ENCODE results near the gene IL31RA. TPM values are rescaled to one million over a fixed set of nuclear protein-coding genes. Genes with fewer than 3 reads are reported as not detected.

Gene IL31RA
- total and polyA plus RNA-seq, 3 experiments from 2014 or later: not detected

- Mint-ChIP-seq H3K4me3 (no peak overlapping the region), H3K4me1 (no peaks in the 10 kb centered on the region), H3K27me3 (peaks cover 6 to 17% of the 10 kb centered on the region in 2 donors), H3K9me3 (no peaks in the 10 kb centered on the region), H3K36me3 (peaks cover 0 to 2% (median 0%) of the 10 kb centered on the region in 3 donors), H3K27ac (no peak overlapping the region)
- POLR2A ChIA-PET: no interaction called here
- CTCF ChIA-PET: no interaction called here
- Histone ChIP-seq H3K36me3 (ENCODE audit: insufficient read depth, low read length) (no peaks in the 10 kb centered on the region), H3K4me1 (ENCODE audit: insufficient read depth, low read length) (no peaks in the 10 kb centered on the region), H3K9me3 (ENCODE audit: low read length) (no peaks in the 10 kb centered on the region), H3K27me3 (ENCODE audit: insufficient read depth, low read length, poor library complexity, severe bottlenecking) (no peaks in the 10 kb centered on the region), H3K27ac (ENCODE audit: low read depth, low read length) (no peak overlapping the region), H3K4me3 (ENCODE audit: low read length) (no peak overlapping the region)
- DNase-seq: no peak
These were observed 21.2 kb upstream of the IL31RA start for GRCh38 chr5:55829956-55830355.

GRCh38 chr5:55832446-55832845 lies 18.7 kb upstream of the IL31RA start:
- Mint-ChIP-seq H3K27me3 (peaks cover 0 to 4% of the 10 kb centered on the region in 2 donors), H3K36me3 (peaks cover 0 to 2% (median 0%) of the 10 kb centered on the region in 3 donors), H3K9me3 (no peaks in the 10 kb centered on the region), H3K27ac (no peak overlapping the region), H3K4me1 (no peaks in the 10 kb centered on the region), H3K4me3 (no peak overlapping the region)
- DNase-seq: no peak
- no peaks in the 10 kb centered on the region for H3K4me1 ChIP-seq (ENCODE audit: insufficient read depth, low read length)
- H3K27me3 ChIP-seq (ENCODE audit: insufficient read depth, low read length, poor library complexity, severe bottlenecking): no peaks in the 10 kb centered on the region
- no peak overlapping the region for H3K4me3 ChIP-seq (ENCODE audit: low read length)
- no peak overlapping the region for H3K27ac ChIP-seq (ENCODE audit: low read depth, low read length)
- CTCF ChIA-PET: no interaction called here
- H3K36me3 ChIP-seq (ENCODE audit: insufficient read depth, low read length): no peaks in the 10 kb centered on the region
- POLR2A ChIA-PET: no interaction called here
- H3K9me3 ChIP-seq (ENCODE audit: low read length): no peaks in the 10 kb centered on the region

- Mint-ChIP-seq H3K4me1 (no peaks in the 10 kb centered on the region), H3K27ac (no peak overlapping the region), H3K36me3 (peaks cover 0 to 2% (median 0%) of the 10 kb centered on the region in 3 donors), H3K9me3 (no peaks in the 10 kb centered on the region), H3K4me3 (no peak overlapping the region), H3K27me3 (peaks cover 0 to 4% of the 10 kb centered on the region in 2 donors)
- Histone ChIP-seq H3K4me1 (ENCODE audit: insufficient read depth, low read length) (no peaks in the 10 kb centered on the region), H3K4me3 (ENCODE audit: low read length) (no peak overlapping the region), H3K9me3 (ENCODE audit: low read length) (no peaks in the 10 kb centered on the region), H3K27ac (ENCODE audit: low read depth, low read length) (no peak overlapping the region), H3K36me3 (ENCODE audit: insufficient read depth, low read length) (no peaks in the 10 kb centered on the region), H3K27me3 (ENCODE audit: insufficient read depth, low read length, poor library complexity, severe bottlenecking) (no peaks in the 10 kb centered on the region)
- no peak for DNase-seq
- POLR2A ChIA-PET: no interaction called here
- CTCF ChIA-PET: no interaction called here
These were observed 15.0 kb upstream of the IL31RA start for GRCh38 chr5:55836191-55836590.

GRCh38 chr5:55841976-55842375 lies 9.2 kb upstream of the IL31RA start:
- ChIA-PET POLR2A (no interaction called here), CTCF (no interaction called here)
- no peak overlapping the region for H3K27ac ChIP-seq (ENCODE audit: low read depth, low read length)
- DNase-seq: no peak
- no peak overlapping the region for H3K4me3 Mint-ChIP-seq
- H3K4me1 Mint-ChIP-seq: no peaks in the 10 kb centered on the region
- H3K36me3 ChIP-seq (ENCODE audit: insufficient read depth, low read length): no peaks in the 10 kb centered on the region
- no peaks in the 10 kb centered on the region for H3K4me1 ChIP-seq (ENCODE audit: insufficient read depth, low read length)
- H3K27me3 Mint-ChIP-seq: peaks cover 5 to 9% of the 10 kb centered on the region in 2 donors
- no peak overlapping the region for H3K27ac Mint-ChIP-seq
- H3K9me3 ChIP-seq (ENCODE audit: low read length): no peaks in the 10 kb centered on the region
- no peak overlapping the region for H3K4me3 ChIP-seq (ENCODE audit: low read length)
- no peaks in the 10 kb centered on the region for H3K27me3 ChIP-seq (ENCODE audit: insufficient read depth, low read length, poor library complexity, severe bottlenecking)
- H3K9me3 Mint-ChIP-seq: peaks cover 0 to 8% (median 5%) of the 10 kb centered on the region in 5 donors
- peaks cover 0 to 2% (median 0%) of the 10 kb centered on the region in 3 donors for H3K36me3 Mint-ChIP-seq

GRCh38 chr5:55847837-55848236 lies 3.3 kb upstream of the IL31RA start:
- ChIA-PET CTCF (no interaction called here), POLR2A (no interaction called here)
- H3K4me3 ChIP-seq (ENCODE audit: low read length): no peak overlapping the region
- H3K27ac Mint-ChIP-seq: no peak overlapping the region
- peaks cover 0 to 8% (median 5%) of the 10 kb centered on the region in 5 donors for H3K9me3 Mint-ChIP-seq
- H3K4me3 Mint-ChIP-seq: no peak overlapping the region
- H3K36me3 ChIP-seq (ENCODE audit: insufficient read depth, low read length): no peaks in the 10 kb centered on the region
- peaks cover 3 to 15% (median 4%) of the 10 kb centered on the region in 3 donors for H3K4me1 Mint-ChIP-seq
- no peak for DNase-seq
- H3K4me1 ChIP-seq (ENCODE audit: insufficient read depth, low read length): no peaks in the 10 kb centered on the region
- H3K9me3 ChIP-seq (ENCODE audit: low read length): no peaks in the 10 kb centered on the region
- peaks cover 12 to 38% of the 10 kb centered on the region in 2 donors for H3K27me3 Mint-ChIP-seq
- H3K27ac ChIP-seq (ENCODE audit: low read depth, low read length): no peak overlapping the region
- H3K36me3 Mint-ChIP-seq: peaks cover 0 to 6% (median 1%) of the 10 kb centered on the region in 3 donors
- peaks cover 5% of the 10 kb centered on the region for H3K27me3 ChIP-seq (ENCODE audit: insufficient read depth, low read length, poor library complexity, severe bottlenecking)

- Mint-ChIP-seq H3K27ac (peak overlapping the region in 1 of 8 donors; percentile 73), H3K4me1 (peaks cover 3 to 15% (median 4%) of the 10 kb centered on the region in 3 donors), H3K9me3 (peaks cover 0 to 8% (median 4%) of the 10 kb centered on the region in 5 donors), H3K36me3 (peaks cover 0 to 6% (median 1%) of the 10 kb centered on the region in 3 donors), H3K27me3 (peaks cover 12 to 43% of the 10 kb centered on the region in 2 donors), H3K4me3 (no peak overlapping the region)
- Histone ChIP-seq H3K27me3 (ENCODE audit: insufficient read depth, low read length, poor library complexity, severe bottlenecking) (peaks cover 5% of the 10 kb centered on the region), H3K36me3 (ENCODE audit: insufficient read depth, low read length) (no peaks in the 10 kb centered on the region), H3K9me3 (ENCODE audit: low read length) (no peaks in the 10 kb centered on the region), H3K4me3 (ENCODE audit: low read length) (no peak overlapping the region), H3K4me1 (ENCODE audit: insufficient read depth, low read length) (no peaks in the 10 kb centered on the region), H3K27ac (ENCODE audit: low read depth, low read length) (no peak overlapping the region)
- DNase-seq: peak in 1 of 5 donors; percentile 7
- CTCF ChIA-PET: no interaction called here
- POLR2A ChIA-PET: no interaction called here
These were observed 2.4 kb upstream of the IL31RA start for GRCh38 chr5:55848783-55849182.

- ChIA-PET POLR2A (no interaction called here), CTCF (no interaction called here)
- peaks cover 14% of the 10 kb centered on the region for H3K4me1 ChIP-seq (ENCODE audit: insufficient read depth, low read length)
- H3K36me3 ChIP-seq (ENCODE audit: insufficient read depth, low read length): no peaks in the 10 kb centered on the region
- no peak overlapping the region for H3K27ac ChIP-seq (ENCODE audit: low read depth, low read length)
- no peak for DNase-seq
- Mint-ChIP-seq H3K27ac (no peak overlapping the region), H3K4me1 (peaks cover 17 to 31% (median 19%) of the 10 kb centered on the region in 3 donors), H3K27me3 (peaks cover 7 to 40% of the 10 kb centered on the region in 2 donors), H3K4me3 (no peak overlapping the region), H3K9me3 (no peaks in the 10 kb centered on the region), H3K36me3 (peaks cover 0 to 6% (median 1%) of the 10 kb centered on the region in 3 donors)
- no peak overlapping the region for H3K4me3 ChIP-seq (ENCODE audit: low read length)
- no peaks in the 10 kb centered on the region for H3K9me3 ChIP-seq (ENCODE audit: low read length)
- peaks cover 5% of the 10 kb centered on the region for H3K27me3 ChIP-seq (ENCODE audit: insufficient read depth, low read length, poor library complexity, severe bottlenecking)
These were observed 470 bp downstream of the IL31RA start for GRCh38 chr5:55851675-55851979.

- no peak for DNase-seq
- ChIA-PET CTCF (no interaction called here), POLR2A (no interaction called here)
- no peaks in the 10 kb centered on the region for H3K9me3 Mint-ChIP-seq
- H3K4me3 Mint-ChIP-seq: no peak overlapping the region
- H3K27me3 Mint-ChIP-seq: peaks cover 7 to 39% of the 10 kb centered on the region in 2 donors
- Histone ChIP-seq H3K27ac (ENCODE audit: low read depth, low read length) (no peak overlapping the region), H3K27me3 (ENCODE audit: insufficient read depth, low read length, poor library complexity, severe bottlenecking) (peaks cover 5% of the 10 kb centered on the region), H3K9me3 (ENCODE audit: low read length) (no peaks in the 10 kb centered on the region), H3K36me3 (ENCODE audit: insufficient read depth, low read length) (no peaks in the 10 kb centered on the region), H3K4me1 (ENCODE audit: insufficient read depth, low read length) (peaks cover 21% of the 10 kb centered on the region), H3K4me3 (ENCODE audit: low read length) (no peak overlapping the region)
- no peak overlapping the region for H3K27ac Mint-ChIP-seq
- peaks cover 24 to 40% (median 25%) of the 10 kb centered on the region in 3 donors for H3K4me1 Mint-ChIP-seq
- H3K36me3 Mint-ChIP-seq: peaks cover 0 to 5% (median 1%) of the 10 kb centered on the region in 3 donors
These were observed 1.3 kb downstream of the IL31RA start for GRCh38 chr5:55852503-55852902.

Data from CD8-positive, alpha-beta memory T cell (primary cell).